ENCODE data around the gene CMTM1. TPM values are rescaled to one million over a fixed set of nuclear protein-coding genes. Genes with fewer than 3 reads are reported as not detected.

The CMTM1 gene
- total and polyA plus RNA-seq, 10 donors, result 0.15 to 19.0 (median 4.2) TPM

DNA sequence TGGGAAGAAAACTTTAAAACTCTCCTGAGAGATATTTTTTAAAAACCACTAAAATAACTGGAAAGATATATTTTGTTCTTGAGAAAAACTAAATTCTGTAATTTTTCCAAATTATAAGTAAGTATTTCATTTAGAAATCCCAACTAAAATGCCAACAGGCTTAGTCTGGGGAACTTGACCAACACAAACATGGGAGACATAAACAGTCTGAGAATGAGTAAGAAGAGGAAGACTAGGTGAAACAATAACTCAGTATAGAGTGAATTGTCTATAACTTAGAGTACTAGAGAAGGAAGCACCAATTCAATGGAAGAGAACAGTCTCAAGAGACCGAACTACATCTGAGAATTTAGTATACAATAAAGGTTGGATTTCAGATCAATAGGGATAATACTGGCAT, 2.9 kb downstream of the CMTM1 start:
- no peaks in the 10 kb centered on the region for H3K9me3 ChIP-seq
- TF ChIP-seq POLR2AphosphoS5 (IDR thresholded peaks at IDR 0.05) (no peak), POLR2A (IDR thresholded peaks at IDR 0.05) (no peak)
- TF ChIP-seq, protein P1, sequence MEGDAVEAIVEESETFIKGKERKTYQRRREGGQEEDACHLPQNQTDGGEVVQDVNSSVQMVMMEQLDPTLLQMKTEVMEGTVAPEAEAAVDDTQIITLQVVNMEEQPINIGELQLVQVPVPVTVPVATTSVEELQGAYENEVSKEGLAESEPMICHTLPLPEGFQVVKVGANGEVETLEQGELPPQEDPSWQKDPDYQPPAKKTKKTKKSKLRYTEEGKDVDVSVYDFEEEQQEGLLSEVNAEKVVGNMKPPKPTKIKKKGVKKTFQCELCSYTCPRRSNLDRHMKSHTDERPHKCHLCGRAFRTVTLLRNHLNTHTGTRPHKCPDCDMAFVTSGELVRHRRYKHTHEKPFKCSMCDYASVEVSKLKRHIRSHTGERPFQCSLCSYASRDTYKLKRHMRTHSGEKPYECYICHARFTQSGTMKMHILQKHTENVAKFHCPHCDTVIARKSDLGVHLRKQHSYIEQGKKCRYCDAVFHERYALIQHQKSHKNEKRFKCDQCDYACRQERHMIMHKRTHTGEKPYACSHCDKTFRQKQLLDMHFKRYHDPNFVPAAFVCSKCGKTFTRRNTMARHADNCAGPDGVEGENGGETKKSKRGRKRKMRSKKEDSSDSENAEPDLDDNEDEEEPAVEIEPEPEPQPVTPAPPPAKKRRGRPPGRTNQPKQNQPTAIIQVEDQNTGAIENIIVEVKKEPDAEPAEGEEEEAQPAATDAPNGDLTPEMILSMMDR (IDR thresholded peaks at IDR 0.05 in 8 of 11, conservative IDR thresholded peaks at IDR 0.05 in 3 of 11), result no peak
- H3K36me3 ChIP-seq, result peaks cover 0 to 57% (median 32%) of the 10 kb centered on the region in 6 donors
- H3K27ac ChIP-seq, result no peak overlapping the region
- WGBS, 5 donors, result 90 to 100% (median 96%) methylated on average over 1 of the region's 1 CpG
- no peak overlapping the region for H3K4me3 ChIP-seq
- H3K27me3 ChIP-seq (replicated peaks in 1 of 7), result no peaks in the 10 kb centered on the region
- peaks cover 0 to 40% (median 0%) of the 10 kb centered on the region in 6 donors for H3K4me1 ChIP-seq
- intact Hi-C loops (cut with DNase I; ENCODE audit: low total_unique reads), result no loop called here
- DNase-seq, result no peak

DNA sequence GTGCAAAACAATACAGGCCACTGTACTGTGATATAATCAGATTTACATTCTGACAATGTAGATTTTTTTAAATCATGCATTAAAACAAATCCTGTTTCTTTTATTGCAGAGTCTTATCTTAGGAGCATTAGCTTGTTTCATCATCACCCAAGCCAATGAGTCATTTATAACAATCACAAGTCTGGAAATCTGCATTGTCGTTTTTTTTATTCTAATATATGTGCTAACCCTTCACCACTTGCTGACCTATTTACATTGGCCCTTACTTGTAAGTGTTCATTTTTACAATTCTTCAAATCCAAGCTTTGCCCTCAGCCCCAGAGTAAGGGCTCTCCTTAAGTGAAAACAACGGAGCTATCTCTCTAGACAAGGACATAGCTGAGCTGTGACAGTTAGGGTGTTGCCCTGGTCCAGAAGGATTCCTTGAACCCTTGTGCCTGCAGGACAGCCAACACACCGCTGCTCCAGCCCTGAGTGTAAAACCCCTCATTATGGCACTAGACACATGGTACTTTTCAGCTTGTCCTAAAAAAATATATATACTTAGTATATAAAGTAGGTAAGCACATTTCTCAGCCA, 3.7 kb downstream of the CMTM1 start:
- Histone ChIP-seq H3K36me3 (peaks cover 0 to 50% (median 24%) of the 10 kb centered on the region in 6 donors), H3K4me3 (no peak overlapping the region), H3K9me3 (no peaks in the 10 kb centered on the region), H3K27me3 (replicated peaks in 1 of 7) (no peaks in the 10 kb centered on the region), H3K4me1 (peaks cover 0 to 39% (median 0%) of the 10 kb centered on the region in 6 donors), H3K27ac (no peak overlapping the region)
- intact Hi-C loops (cut with DNase I; ENCODE audit: low total_unique reads), result no loop called here
- TF ChIP-seq, protein P1 (IDR thresholded peaks at IDR 0.05 in 8 of 11, conservative IDR thresholded peaks at IDR 0.05 in 3 of 11), result no peak
- TF ChIP-seq POLR2AphosphoS5 (IDR thresholded peaks at IDR 0.05), result no peak
- WGBS, 5 donors, result 62 to 86% (median 73%) methylated on average over 3 of the region's 3 CpGs
- DNase-seq, result no peak

GRCh38 chr16:66572356-66572755, 6.1 kb downstream of the CMTM1 start:
- peaks cover 0 to 10% (median 0%) of the 10 kb centered on the region in 7 donors for H3K27me3 ChIP-seq (replicated peaks in 1 of 7)
- intact Hi-C loops (cut with DNase I; ENCODE audit: low total_unique reads), result no loop called here
- TF ChIP-seq POLR2A (IDR thresholded peaks at IDR 0.05) (no peak), POLR2AphosphoS5 (IDR thresholded peaks at IDR 0.05) (no peak)
- TF ChIP-seq, protein P1 (IDR thresholded peaks at IDR 0.05 in 8 of 11, conservative IDR thresholded peaks at IDR 0.05 in 3 of 11), result no peak
- no peaks in the 10 kb centered on the region for H3K9me3 ChIP-seq
- H3K4me3 ChIP-seq, result no peak overlapping the region
- H3K4me1 ChIP-seq, result peaks cover 0 to 29% (median 0%) of the 10 kb centered on the region in 6 donors
- DNase-seq, result no peak
- peaks cover 0 to 25% (median 2%) of the 10 kb centered on the region in 6 donors for H3K36me3 ChIP-seq
- 19 to 37% (median 32%) methylated on average over 2 of the region's 2 CpGs for WGBS, 5 donors
- H3K27ac ChIP-seq, result peak overlapping the region in 1 of 8 donors; percentile 5

GRCh38 chr16:66574081-66574480, 7.8 kb downstream of the CMTM1 start:
- H3K27ac ChIP-seq, result no peak overlapping the region
- WGBS, 5 donors, result 68 to 88% (median 79%) methylated on average over 1 of the region's 1 CpG
- no peaks in the 10 kb centered on the region for H3K9me3 ChIP-seq
- intact Hi-C loops (cut with DNase I; ENCODE audit: low total_unique reads), result no loop called here
- H3K36me3 ChIP-seq, result peaks cover 0 to 20% (median 0%) of the 10 kb centered on the region in 6 donors
- H3K4me3 ChIP-seq, result no peak overlapping the region
- peaks cover 0 to 27% (median 12%) of the 10 kb centered on the region in 7 donors for H3K27me3 ChIP-seq (replicated peaks in 1 of 7)
- H3K4me1 ChIP-seq, result peaks cover 0 to 47% (median 11%) of the 10 kb centered on the region in 6 donors
- no peak for DNase-seq
- TF ChIP-seq, protein P1 (IDR thresholded peaks at IDR 0.05 in 8 of 11, conservative IDR thresholded peaks at IDR 0.05 in 3 of 11), result no peak
- TF ChIP-seq POLR2A (IDR thresholded peaks at IDR 0.05), result no peak
- TF ChIP-seq POLR2AphosphoS5 (IDR thresholded peaks at IDR 0.05), result no peak

Data from spleen (tissue), 11 donors.